ENCODE results near the gene CHAT. TPM values are rescaled to one million over a fixed set of nuclear protein-coding genes. Genes with fewer than 3 reads are reported as not detected.

CHAT gene
- total RNA-seq, 1 donor from 2014 or later, result not detected

DNA sequence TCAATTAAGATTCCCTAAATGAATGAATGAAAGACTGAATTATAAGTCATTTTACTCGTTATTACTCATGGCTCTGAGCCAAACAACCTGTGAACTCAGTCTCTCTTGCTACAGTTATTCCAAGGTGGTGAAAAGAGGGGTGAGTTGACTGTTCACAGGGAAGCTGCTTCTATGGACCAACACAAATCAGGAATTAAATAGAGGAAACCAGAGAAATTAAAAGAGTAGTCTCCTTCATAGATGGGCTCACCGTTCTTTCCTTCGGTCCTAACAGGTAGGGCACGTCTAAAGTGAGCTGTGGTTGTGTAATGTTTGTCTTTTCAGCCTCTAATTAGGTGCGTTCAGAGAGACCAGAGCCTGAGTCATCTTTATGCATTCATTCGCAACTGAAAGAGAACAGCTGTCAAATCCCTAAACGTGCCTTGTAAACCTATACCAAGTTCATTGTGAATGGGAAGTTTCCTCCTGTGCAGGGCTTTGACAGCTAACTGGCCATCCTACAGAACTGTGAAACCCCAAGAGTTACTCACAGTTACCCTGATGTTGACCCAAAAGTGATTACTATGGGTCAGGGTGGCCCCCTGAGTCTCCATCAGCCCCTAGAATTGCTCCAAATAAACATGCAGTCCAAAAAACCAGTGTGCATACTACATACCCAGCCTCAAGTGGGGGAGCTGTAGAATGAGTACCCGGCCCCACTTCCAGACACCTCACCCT is 47.5 kb downstream of the CHAT start:
- DNase-seq (ENCODE audit: low read depth), result no peak
- TF ChIP-seq, protein P1, sequence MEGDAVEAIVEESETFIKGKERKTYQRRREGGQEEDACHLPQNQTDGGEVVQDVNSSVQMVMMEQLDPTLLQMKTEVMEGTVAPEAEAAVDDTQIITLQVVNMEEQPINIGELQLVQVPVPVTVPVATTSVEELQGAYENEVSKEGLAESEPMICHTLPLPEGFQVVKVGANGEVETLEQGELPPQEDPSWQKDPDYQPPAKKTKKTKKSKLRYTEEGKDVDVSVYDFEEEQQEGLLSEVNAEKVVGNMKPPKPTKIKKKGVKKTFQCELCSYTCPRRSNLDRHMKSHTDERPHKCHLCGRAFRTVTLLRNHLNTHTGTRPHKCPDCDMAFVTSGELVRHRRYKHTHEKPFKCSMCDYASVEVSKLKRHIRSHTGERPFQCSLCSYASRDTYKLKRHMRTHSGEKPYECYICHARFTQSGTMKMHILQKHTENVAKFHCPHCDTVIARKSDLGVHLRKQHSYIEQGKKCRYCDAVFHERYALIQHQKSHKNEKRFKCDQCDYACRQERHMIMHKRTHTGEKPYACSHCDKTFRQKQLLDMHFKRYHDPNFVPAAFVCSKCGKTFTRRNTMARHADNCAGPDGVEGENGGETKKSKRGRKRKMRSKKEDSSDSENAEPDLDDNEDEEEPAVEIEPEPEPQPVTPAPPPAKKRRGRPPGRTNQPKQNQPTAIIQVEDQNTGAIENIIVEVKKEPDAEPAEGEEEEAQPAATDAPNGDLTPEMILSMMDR (conservative IDR thresholded peaks at IDR 0.05; ENCODE audit: low read depth, low read length), result no peak
- no peak overlapping the region for H3K4me3 ChIP-seq (ENCODE audit: low read depth, low read length)

DNA sequence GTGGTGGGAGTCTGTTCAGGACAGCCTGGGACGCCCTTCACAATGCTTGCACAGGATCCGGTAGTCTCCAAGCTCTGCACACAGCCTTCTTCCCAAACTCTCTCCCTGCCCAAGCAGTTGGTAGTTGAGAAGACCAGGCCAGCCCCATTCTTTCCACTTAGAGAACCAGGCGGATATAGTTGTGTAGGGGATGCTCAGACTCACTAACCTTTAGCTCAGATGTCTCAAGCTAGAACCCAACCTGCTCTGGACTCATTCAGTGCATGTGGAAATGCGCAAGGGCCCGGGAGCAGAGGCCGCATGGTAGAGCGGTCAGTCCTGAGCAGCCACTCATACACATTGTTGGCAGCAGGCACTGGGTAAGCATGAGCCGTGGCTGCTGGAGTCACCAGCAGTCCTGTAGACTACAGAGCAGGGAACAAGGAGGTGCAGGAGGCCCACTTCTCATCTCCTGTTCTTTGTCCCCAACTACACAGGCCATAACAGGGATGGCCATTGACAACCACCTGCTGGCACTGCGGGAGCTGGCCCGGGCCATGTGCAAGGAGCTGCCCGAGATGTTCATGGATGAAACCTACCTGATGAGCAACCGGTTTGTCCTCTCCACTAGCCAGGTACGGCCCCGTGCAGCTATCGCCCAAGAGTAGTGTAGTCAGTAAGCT is 48.5 kb downstream of the CHAT start:
- DNase-seq (ENCODE audit: low read depth), result no peak
- TF ChIP-seq, protein P1 (conservative IDR thresholded peaks at IDR 0.05; ENCODE audit: low read depth, low read length), result no peak
- no peak overlapping the region for H3K4me3 ChIP-seq (ENCODE audit: low read depth, low read length)

DNA sequence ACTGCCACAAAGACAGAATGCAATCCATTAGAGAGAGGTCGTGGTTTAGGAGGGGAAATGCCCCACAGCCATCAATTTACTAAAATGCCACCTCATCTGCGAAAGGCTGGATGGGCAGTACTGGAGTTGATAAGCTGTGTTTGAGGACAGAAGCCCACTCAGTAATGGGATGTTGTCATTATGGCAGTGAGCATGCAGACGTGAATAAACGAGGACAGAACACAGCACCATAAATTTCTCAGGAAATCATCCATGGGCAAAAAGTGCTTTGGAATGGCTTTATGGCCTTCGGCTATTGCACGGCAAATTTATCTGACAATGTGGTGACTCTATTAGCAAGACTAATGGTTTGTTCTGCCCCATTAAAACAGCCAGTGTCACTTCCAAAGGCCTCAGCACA is 49.8 kb downstream of the CHAT start:
- TF ChIP-seq, protein P1 (conservative IDR thresholded peaks at IDR 0.05; ENCODE audit: low read depth, low read length), result no peak
- no peak overlapping the region for H3K4me3 ChIP-seq (ENCODE audit: low read depth, low read length)
- DNase-seq (ENCODE audit: low read depth), result no peak

DNA sequence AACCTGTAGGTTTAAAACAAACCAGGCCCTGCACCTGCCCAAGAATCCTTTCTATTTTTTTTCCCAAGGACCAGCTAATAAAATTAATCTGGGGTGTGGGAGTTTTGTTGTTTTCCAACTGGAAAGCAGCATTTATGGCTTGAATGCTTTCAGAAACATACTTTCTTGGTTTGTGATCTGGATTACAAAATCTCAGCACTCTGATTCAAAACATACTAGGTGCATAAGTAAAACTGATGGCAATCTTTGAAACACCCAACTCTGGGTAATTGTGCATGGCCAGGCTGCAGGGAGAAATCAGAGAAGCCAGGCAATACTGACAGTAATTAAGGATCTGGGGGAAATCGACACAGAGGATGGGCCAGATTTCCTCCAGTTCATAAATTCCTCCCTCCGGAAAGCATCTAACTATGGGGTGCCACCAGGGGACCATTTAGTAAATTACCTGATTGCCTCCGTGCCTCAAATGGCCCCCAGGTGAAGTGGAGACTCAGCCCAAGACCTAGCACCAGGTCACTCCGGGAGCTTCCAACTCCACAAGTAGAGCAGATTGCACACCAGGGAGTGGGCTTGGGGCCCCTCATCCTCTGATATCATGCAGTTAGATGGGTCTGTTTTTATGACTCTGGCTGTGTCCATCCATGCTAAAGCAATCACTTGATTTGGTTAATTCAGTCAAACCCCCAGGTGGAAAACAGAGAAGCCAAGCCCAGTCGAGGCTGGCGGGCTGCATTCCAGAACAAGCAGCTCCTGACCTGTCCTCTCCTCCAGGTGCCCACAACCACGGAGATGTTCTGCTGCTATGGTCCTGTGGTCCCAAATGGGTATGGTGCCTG is 50.4 kb downstream of the CHAT start:
- TF ChIP-seq, protein P1 (conservative IDR thresholded peaks at IDR 0.05; ENCODE audit: low read depth, low read length), result no peak
- no peak for DNase-seq (ENCODE audit: low read depth)
- H3K4me3 ChIP-seq (ENCODE audit: low read depth, low read length), result no peak overlapping the region

DNA sequence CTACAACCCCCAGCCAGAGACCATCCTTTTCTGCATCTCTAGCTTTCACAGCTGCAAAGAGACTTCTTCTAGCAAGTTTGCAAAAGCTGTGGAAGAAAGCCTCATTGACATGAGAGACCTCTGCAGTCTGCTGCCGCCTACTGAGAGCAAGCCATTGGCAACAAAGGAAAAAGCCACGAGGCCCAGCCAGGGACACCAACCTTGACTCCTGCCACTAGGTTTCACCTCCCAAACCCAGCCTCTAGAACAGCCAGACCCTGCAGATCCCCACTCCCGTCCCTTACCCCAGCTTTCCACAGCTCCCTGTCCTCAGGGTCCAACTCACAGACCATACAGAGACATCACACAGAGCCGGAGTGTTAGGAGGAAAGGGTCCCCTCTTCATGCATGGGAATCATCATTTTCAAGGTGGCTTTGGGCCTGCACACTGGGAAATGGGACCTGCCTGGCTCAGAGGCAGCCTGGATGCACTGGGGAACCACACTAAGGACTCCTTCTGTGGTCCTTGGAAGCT is 51.1 kb downstream of the CHAT start:
- TF ChIP-seq, protein P1 (conservative IDR thresholded peaks at IDR 0.05; ENCODE audit: low read depth, low read length), result no peak
- H3K4me3 ChIP-seq (ENCODE audit: low read depth, low read length), result no peak overlapping the region
- DNase-seq (ENCODE audit: low read depth), result no peak

DNA sequence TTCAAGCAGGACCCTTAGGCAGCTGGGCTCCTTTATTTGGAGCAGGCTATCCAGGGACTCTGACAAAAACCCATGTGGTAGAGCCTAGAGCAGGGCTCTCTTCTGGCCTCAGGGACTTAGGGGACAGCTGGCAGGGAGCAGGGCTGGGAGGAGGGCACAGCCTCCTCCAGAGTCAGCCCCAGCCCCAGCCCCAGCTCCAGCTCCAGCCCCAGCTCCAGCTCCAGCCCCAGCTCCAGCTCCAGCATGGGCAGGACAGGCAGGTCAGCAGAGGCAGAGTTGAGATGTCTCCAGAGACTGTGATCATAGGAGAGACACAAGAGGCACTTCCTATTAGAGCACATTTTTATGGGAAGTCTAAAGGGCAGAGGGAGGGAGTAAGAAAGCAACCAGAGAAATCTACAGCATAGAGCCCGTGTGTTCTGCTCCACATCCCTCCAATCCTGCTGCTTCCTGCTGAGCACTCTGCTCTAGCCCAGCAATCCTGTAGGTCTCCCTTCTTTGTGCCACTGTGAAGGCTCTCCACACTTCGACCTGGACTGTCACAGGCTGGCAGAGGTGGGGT is 52.3 kb downstream of the CHAT start:
- H3K4me3 ChIP-seq (ENCODE audit: low read depth, low read length), result no peak overlapping the region
- DNase-seq (ENCODE audit: low read depth), result no peak
- TF ChIP-seq, protein P1 (conservative IDR thresholded peaks at IDR 0.05; ENCODE audit: low read depth, low read length), result no peak

Data from epithelial cell of proximal tubule (primary cell).